CD4-positive, alpha-beta T cell treated with Interleukin-17A for 4 hours (primary cell): Measurements from ENCODE around the gene KCTD13.
A peak's percentile ranks its signal among the peaks of the same experiment; 100 is the strongest.
"Not testable (repeated sequence)": the region's sequence is repeated elsewhere in the genome, so short reads cannot be mapped to it uniquely, and the experiment has no call there.

Experiments used
- DNase-seq: peaks from one replicate; pipeline ENCODE4 v3.0.0-alpha.2; 2020; ENCODE audit warnings: mixed read lengths

Gene KCTD13

GRCh38 chr16:29906520-29907244 lies 19.3 kb downstream of the KCTD13 start:
- no peak for DNase-seq

GRCh38 chr16:29905668-29906067 lies 20.4 kb downstream of the KCTD13 start:
- no peak for DNase-seq

GRCh38 chr16:29904947-29905346 lies 21.1 kb downstream of the KCTD13 start:
- DNase-seq, result no peak

GRCh38 chr16:29903590-29903989 lies 22.4 kb downstream of the KCTD13 start:
- no peak for DNase-seq

- no peak for DNase-seq
Measured at GRCh38 chr16:29901607-29901945, 24.4 kb downstream of the KCTD13 start.

- no peak for DNase-seq
Measured at GRCh38 chr16:29900888-29901606, 25.0 kb downstream of the KCTD13 start.

GRCh38 chr16:29900102-29900887 lies 25.7 kb downstream of the KCTD13 start, which contains the start of gene ASPHD1:
Gene ASPHD1 (plus strand): TSS chr16:29900488. CDS start chr16:29900972, 484 bp downstream.
- peak; percentile 83 for DNase-seq

GRCh38 chr16:29899516-29900101 lies 26.4 kb downstream of the KCTD13 start, which contains the start of gene SEZ6L2:
Gene SEZ6L2 (minus strand): TSS chr16:29899550. CDS start chr16:29899019, 531 bp downstream.
- DNase-seq, result no peak

- no peak for DNase-seq
Measured at GRCh38 chr16:29898804-29899515, 27.1 kb downstream of the KCTD13 start.

- DNase-seq, result no peak
Measured at GRCh38 chr16:29898135-29898803, 27.8 kb downstream of the KCTD13 start.

GRCh38 chr16:29897333-29897732 lies 28.7 kb downstream of the KCTD13 start:
- DNase-seq, result no peak

GRCh38 chr16:29896841-29897240 lies 29.2 kb downstream of the KCTD13 start:
- no peak for DNase-seq

- no peak for DNase-seq
Measured at GRCh38 chr16:29894352-29894751, 31.7 kb downstream of the KCTD13 start.

GRCh38 chr16:29893553-29893952 lies 32.5 kb downstream of the KCTD13 start:
- no peak for DNase-seq

- DNase-seq, result no peak
Measured at GRCh38 chr16:29892458-29892813, 33.6 kb downstream of the KCTD13 start.

- no peak for DNase-seq
Measured at GRCh38 chr16:29891525-29892457, 34.2 kb downstream of the KCTD13 start.

- not testable (repeated sequence) for DNase-seq
Measured at GRCh38 chr16:29889372-29889771, 36.7 kb downstream of the KCTD13 start.

GRCh38 chr16:29883987-29884386 lies 42.0 kb downstream of the KCTD13 start:
- no peak for DNase-seq

- no peak for DNase-seq
Measured at GRCh38 chr16:29881050-29881449, 45.0 kb downstream of the KCTD13 start.

- no peak for DNase-seq
Measured at GRCh38 chr16:29878172-29878571, 47.9 kb downstream of the KCTD13 start.
